Renal pelvis (tissue), 12 donors: Measurements from ENCODE around the gene COL11A2. TPM values are rescaled to one million over a fixed set of nuclear protein-coding genes. Genes with fewer than 3 reads are reported as not detected.
"Not testable (repeated sequence)": the region's sequence is repeated elsewhere in the genome, so short reads cannot be mapped to it uniquely, and the experiment has no call there.

Experiments used
- DNase-seq: peaks from one replicate; pipeline ENCODE4 v3.0.0-alpha.2; 2013
- long read RNA-seq, 16 experiments: transcript quantifications; one replicate each; lab custom pipeline, GENCODE V29; 2026
- polyA plus RNA-seq, 3 donors: library from polyadenylated mRNA; unstranded; fragments of 120-200 nt; gene quantifications; one replicate each; pipeline ENCODE4 v1.2.1, GENCODE V29; 2013; ENCODE audit not compliant: insufficient read length in 3 of 3

Gene COL11A2
- 1 to 10 TPM; 4.8 to 7.7 (median 5.8) TPM for polyA plus RNA-seq
- long read RNA-seq, donor 1, partial matches to known transcripts = 8,354 of 8,888 reads
- long read RNA-seq, donor 1, other reads (novel, unspliced or antisense) = 534 of 8,888 reads
- long read RNA-seq, donor 2 = 0 reads
- long read RNA-seq, donor 3 = 0 reads
- long read RNA-seq, donor 4 = 0 reads
- long read RNA-seq, donor 5, partial matches to known transcripts = 3,987 of 4,223 reads
- long read RNA-seq, donor 5, other reads (novel, unspliced or antisense) = 236 of 4,223 reads
- long read RNA-seq, donor 6 = 0 reads
- long read RNA-seq, donor 7, partial matches to known transcripts = 0 of 2 reads
- long read RNA-seq, donor 7, other reads (novel, unspliced or antisense) = 0 of 2 reads
- long read RNA-seq, donor 8 = 0 reads
- long read RNA-seq, donor 9 = 0 reads
- long read RNA-seq, donor 10 = 0 reads
- long read RNA-seq, donor 11 = 0 reads
- long read RNA-seq, donor 12, partial matches to known transcripts = 170 of 215 reads
- long read RNA-seq, donor 12, other reads (novel, unspliced or antisense) = 44 of 215 reads
- long read RNA-seq, donor 13 = 0 reads
- long read RNA-seq, donor 14, partial matches to known transcripts = 87 of 139 reads
- long read RNA-seq, donor 14, other reads (novel, unspliced or antisense) = 50 of 139 reads
- long read RNA-seq, donor 15, partial matches to known transcripts = 196 of 199 reads
- long read RNA-seq, donor 15, other reads (novel, unspliced or antisense) = 0 of 199 reads
- long read RNA-seq, donor 16, partial matches to known transcripts = 0 of 1 reads
- long read RNA-seq, donor 16, other reads (novel, unspliced or antisense) = 0 of 1 reads

DNA sequence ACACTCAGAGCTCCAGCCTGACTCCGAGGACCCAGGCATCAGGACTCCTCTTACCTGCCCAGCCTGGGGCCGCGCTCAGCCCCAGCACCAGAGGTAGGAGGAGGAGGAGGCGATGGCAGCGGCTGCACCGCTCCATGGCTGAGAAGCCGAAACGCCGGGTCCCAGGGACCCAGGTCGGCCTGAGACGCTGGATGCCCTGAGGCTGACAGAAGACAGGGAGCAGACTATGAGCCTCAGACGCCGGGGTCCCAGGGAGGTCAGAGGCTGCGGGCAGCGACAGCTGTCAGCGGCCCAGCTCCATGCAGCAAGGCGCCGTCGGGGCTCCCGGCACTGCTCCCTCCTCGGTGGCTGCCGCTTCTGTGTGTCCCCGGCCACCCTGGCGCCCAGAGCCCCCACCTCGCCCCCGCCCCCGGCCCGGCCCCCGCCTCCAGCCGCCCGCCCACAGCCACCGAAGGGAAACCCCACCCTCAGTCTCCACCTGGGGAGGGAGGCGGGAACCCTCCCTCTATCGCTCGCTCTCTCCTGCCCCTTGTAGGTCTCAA lies at the start of gene COL11A2:
COL11A2 (minus strand) TSS at position 363 of the 542 bp plus-strand sequence; CDS start at position 136, 227 bp downstream.
- no peak for DNase-seq

DNA sequence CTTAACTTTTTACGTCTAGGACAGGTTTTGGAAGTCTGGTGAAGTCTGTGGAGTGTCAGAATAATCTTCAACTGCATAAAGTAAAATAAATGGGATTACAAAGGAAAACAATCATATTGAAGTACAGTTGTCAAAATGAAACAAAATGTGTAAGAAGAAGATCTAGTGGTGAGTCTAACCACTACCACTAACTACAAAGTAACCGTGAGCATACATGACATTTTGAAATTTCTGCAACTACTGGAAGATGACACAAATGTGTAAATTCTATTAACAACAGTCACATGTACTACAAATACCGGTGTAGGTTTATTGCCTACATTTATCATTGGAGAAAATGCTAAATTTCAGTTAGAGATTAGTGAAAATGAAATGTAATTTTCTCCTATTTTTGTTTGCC lies 49.7 kb upstream of the COL11A2 start:
- no peak for DNase-seq

DNA sequence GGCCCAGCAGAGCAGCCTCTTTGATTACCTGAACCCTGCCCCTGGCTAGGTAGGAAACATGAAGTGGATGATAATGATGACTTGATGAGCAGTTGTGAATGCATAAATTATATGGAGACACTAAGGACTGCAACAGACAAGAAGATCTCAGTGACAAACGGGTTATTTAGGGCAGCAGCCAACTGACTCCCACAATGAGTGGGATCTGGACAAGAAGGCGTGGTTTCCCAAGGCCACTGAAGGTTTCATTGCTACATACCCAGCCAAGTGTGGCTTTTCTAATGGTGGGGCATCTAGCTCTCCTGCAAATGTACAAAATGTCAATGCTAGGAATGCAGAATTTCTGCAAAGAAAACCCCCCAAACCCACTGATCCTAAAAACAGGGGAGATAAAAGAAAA lies 45.5 kb upstream of the COL11A2 start:
- peak; percentile 22 for DNase-seq

DNA sequence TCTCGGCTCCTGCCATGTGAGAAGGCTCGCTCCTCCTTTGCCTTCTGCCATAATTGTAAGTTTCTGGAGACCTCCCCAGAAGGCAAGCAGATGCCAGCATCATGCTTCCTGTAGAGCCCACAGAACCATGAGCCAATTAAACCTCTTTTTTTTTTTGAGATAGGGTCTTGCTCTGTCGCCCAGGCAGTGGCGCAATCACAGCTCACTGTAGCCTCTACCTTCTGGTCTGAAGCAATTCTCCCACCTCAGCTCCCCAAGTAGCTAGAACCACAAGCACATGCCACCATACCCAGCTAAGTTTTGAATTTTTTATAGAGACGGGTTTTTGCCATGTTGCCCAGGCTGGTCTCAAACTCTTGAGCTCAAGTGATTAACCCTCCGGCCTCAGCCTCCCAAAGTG lies 44.6 kb upstream of the COL11A2 start:
- no peak for DNase-seq

DNA sequence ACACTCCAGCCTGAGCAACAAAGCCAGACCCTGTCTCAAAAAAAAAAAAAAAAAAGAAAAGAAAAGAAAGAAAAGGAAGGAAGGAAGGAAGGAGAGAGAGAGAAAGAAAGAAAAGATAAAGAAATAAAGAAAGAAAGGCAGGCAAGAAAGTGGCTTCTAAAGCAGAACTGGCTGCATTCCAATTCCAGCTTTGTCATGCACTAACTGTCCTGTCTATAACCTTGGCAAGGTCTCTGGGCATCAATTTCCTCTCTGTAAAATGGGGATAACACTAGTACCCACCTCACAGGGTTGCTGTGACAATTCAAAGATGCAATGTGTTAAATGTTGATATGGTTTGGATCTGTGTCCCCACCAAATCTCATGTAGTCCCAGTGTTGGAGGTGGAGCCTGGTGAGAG lies 44.1 kb upstream of the COL11A2 start:
- DNase-seq = no peak

DNA sequence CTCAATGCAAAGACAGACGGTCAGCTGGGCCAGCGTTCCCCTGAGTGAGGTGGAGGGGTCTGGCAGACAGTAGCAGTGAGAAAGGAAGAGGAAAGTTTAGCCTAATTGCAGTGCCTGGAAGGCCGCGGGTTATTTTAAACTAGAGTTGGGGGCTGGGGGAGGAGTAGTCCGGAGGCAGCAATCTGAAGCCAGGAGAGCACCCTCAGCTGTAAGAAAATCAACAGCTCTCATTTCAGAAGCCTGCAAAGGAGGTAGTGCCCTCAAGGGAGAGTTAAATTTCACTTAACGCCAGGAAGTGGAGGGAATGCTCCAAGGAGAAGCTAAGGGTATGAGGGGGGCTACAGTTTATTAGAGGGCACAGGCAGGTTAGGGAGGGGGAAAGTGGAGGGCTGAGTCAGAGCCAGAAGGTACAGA lies 43.0 kb upstream of the COL11A2 start:
- DNase-seq = peak; percentile 59

DNA sequence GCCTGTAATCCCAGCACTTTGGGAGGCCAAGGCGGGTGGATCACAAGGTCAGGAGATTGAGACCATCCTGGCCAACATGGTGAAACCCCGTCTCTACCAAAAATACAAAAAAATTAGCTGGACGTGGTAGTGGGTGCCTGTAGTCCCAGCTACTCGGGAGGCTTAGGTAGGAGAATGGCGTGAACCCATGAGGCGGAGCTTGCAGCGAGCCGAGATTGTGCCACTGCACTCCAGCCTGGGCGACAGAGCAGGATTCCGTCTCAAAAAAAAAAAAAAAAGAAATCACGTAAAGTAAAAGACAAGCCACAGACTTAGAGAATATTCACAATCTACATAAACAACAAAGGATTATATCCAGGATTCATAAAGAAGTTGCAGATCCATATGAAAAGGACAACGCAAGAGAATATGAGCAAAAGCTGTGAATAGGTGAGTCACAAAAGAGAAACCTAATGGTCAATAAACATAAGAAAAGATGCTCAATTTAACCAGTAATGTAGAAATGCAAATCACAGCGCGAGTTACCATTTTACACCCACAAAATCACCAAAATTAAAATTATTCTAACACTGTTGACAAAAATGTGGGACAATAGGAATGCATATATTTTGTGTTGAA lies 34.3 kb upstream of the COL11A2 start:
- not testable (repeated sequence) for DNase-seq

DNA sequence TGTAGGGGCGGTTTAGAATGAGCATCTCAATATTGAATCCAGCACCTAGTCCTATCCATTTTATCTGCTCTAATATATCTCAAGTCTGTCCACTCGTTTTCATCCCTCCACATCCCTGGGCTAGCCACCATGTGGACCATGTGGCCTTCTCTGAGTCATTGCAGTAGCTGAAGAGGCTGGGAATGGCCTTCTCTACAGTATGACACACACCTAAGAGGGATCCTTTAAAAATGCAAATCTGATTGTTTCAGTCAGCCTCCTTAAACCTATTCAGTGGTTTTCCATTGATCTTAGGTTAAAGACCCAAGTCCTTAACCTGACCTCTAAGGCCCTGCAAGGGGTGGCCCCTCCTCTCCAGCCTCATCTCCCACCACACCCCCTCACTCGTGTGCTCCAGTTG lies 25.4 kb upstream of the COL11A2 start:
- no peak for DNase-seq

DNA sequence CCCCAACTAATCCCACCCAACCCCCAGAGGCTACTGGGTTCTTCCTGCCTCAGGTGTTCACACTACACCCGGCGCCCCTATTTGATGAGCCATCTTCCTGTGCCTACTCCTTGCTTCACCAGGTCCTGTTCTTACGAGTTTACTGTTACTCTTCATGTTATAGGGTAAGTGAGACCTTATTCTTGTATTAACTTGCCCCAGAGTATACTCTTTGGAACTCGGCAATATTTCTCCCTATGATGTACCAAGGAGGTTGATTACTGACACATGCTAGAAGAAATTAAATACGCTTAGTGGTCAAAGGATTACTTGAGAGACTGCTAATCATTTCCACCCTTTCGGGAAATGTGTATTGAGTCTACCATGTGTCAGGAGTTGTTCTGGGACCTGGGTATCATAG lies 25.0 kb upstream of the COL11A2 start:
- DNase-seq = no peak

DNA sequence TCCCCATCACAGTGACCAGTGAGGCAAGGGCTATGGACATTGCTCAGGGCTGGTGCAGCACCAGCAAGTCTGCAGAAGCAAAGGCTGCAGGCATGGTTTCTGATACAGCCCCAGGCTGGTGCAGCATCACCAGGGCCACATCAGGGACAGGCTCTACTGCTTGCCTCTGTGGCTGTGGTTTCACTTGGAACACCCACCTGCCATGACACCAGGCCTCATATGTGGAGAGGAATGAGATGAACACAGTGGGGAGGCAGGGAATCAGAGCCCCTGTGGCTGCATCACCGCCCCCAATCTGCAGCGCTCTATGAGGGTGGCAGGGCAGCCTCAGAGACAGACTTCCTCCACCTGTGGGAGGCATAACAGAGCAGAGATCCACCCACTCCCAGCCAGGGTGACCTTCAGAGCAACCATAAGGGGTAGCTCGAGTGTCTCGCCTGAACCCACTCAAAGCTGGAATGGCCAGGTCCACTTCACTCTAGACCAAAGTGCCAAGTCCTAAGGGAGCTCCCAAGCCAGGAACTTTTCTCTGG lies 23.9 kb upstream of the COL11A2 start:
- no peak for DNase-seq

DNA sequence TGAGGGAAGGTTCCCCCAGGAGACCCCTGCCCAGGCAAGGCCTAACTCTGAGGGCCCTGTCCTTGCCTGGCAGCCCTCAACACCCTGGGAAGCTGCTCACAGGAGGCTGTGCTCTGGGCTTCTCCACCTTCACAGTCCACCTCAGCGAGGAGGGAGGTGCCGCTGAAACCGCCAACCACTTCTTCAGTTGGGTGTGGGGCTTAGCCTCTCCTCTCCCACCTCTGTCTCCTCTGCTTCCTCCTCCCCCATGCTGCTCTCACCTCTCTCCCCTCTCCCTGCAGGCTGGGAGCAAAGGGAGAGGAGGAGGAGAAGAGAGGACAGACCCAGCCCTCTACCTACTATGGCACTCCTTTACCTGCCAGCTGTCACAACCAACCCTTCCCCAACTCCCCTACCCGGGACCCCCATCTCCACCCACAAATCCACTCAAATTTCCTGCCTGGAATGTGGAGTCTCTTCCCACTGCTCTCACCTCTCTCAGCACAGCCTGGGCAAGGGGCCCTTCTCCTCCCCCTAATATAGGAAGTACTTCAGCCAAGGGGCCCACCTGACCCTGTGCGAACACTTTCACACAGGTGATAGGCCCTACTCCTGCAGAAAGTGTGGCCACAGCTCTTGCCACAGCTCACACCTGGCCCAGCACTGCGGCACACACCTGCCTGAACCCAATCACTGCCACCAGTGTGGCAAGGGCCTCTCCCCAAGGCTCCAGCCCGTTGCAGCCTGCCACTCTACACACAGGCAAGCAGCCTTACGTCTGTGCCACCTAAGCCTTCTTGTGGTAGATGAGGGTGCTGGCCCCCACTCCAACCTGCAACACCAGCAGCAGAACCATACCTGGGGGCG lies 23.2 kb upstream of the COL11A2 start:
- no peak for DNase-seq

DNA sequence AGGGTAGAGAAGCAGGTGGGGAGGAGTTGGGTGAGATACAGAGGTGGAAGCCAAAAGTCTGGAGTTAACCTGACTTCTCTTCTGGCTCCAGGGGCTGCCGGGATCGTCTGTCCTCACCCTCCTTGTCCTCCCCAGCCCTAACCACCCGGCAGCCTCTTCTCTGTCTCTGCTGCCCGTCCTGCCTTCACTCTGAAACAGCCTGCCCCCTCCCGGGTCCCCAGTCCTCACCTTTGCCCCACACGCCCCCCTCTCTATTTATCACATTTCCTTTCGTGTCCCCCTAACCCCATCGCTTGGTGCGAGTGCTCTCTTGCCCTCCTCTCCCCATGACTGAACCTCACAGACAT lies 21.7 kb upstream of the COL11A2 start:
- no peak for DNase-seq

DNA sequence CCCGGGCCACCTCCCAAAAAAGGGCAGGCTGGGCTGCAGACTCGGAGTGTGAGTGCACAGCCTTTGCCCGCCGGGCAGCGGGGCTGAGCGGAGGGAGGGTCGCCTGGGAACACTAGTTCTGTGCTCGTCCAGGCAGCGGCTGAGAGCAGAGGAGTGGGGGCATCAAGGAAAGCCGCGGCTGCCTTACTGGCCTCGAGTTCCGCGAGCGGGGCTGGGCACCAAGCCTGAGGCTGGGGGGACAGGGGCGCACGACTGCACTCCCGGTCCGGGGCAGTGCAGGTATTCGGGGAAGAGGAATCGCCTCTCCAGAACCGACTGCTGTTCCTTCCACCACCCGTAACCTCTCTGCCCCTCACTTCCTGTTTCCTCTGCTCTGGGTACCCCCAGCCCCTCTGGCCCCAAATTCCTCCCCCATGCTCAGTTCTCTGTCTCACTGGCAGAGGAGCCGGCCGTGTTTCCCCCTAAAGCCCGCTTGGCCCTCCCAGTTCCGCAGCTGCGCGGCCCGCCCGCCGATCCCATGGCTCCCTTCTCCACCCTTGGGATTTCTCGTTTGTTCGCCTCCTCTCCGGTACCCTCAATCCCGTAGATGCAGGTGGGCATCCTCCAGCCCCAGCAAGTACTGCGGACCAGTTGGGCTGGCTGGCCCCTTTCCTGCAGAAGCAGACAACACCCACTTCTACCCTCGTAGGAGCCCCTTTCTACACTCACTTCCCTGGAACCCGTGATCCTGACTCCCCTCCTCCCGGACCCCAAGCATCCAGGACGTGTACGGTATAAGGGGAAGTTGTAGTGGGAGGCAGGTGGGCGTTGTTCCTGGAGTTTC lies 21.1 kb upstream of the COL11A2 start:
- DNase-seq = no peak

DNA sequence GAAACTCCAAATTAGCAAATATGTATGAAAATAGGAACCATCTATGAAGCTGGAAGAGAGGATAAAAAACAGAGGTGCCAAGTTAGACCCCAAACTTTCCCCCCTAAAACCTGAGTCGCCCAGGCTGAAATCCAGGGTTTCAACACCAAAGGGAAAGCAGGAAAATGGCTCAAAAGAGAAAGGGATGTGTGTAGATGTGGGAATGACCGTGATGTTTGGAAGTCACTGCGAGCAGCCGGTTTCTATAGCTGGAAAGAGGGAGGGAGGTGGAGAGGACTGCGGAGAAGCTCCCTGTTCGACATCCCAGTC lies 20.5 kb upstream of the COL11A2 start:
- DNase-seq = no peak

DNA sequence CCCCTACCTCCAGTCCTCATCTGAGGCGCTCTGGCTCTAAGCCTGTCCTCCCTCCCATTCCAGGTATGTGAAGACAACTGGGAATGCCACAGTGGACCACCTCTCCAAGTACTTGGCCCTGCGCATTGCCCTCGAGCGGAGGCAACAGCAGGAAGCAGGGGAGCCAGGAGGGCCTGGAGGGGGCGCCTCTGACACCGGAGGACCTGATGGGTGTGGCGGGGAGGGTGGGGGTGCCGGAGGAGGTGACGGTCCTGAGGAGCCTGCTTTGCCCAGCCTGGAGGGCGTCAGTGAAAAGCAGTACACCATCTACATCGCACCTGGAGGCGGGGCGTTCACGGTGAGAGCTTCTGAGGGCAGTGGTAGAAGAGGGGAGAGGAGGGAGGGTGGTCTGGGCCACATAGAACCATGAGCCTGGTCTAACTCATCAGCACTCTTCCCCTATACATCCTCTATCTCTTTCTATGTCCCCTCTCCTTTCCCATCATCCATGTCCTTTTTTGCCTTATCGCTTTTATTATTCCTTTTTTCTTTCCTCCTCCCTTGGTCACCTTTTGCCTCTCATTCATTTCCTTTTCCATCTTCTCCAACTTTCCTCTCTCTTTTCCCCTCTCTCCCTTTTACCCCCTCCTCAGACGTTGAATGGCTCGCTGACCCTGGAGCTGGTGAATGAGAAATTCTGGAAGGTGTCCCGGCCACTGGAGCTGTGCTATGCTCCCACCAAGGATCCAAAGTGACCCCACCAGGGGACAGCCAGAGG lies 19.6 kb upstream of the COL11A2 start:
- DNase-seq = no peak

DNA sequence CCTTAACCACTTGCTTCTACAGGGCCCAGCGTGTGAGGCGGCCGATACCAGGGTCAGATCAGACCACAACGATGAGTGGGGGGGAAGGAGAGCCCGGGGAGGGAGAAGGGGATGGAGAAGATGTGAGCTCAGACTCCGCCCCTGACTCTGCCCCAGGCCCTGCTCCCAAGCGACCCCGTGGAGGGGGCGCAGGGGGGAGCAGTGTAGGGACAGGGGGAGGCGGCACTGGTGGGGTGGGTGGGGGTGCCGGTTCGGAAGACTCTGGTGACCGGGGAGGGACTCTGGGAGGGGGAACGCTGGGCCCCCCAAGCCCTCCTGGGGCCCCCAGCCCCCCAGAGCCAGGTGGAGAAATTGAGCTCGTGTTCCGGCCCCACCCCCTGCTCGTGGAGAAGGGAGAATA lies 18.9 kb upstream of the COL11A2 start:
- no peak for DNase-seq

DNA sequence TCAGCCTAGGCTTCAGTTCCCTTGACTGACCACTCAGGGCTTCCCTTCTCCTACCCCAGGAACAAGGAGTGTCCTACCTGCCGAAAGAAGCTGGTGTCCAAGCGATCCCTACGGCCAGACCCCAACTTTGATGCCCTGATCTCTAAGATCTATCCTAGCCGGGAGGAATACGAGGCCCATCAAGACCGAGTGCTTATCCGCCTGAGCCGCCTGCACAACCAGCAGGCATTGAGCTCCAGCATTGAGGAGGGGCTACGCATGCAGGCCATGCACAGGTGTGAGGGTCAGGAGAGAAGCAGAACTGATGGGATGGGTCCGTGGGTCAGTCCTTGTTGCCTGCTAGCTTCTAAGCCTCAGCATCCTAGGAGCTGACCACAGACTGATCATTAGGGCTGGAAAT lies 17.6 kb upstream of the COL11A2 start:
- no peak for DNase-seq

DNA sequence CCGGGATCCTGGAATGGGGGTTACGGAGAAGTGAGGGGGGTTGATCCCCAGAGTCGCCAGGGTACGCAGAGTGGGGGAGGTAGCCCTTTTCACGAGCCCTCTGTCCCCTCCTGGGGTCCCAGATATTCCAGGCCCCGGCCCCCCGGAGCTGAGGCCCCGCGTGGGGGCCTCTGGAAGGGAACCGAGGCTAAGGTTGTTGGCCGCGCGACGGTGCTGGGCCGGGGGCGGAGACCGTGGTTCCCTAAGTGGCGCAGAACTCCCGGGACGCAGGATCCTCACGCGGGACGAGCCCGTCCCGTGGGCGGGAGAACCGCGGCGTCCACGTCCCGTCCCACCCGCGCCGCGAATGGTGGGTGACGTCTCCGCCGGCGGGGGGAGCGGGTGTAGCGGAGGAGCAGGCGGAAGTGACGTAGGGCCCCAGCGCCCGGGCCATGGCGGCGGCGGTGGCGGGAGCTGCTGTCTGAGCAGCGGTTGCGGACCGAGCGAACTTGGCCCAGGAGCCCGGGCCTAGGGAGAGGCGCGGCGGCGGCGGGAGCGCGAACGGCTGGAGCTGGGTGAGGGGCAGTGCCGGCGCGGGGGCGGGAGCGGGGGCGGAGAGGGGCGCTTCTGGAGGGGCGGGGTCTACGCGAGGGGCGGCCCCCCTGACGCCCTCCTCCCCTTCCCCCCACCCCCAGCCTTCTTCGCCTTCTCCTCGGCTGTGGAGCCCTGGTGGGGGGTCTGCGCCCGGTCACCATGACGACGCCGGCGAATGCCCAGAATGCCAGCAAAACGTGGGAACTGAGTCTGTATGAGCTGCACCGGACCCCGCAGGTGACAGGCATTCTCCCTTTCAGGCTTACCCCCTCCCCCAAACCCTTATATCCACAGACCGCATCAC lies 16.1 kb upstream of the COL11A2 start, which contains the start of gene RING1:
RING1 (plus strand) TSS at position 410 of the 877 bp plus-strand sequence; CDS start at position 733, 323 bp downstream.
- peak; percentile 85 for DNase-seq
